Mesothelial cell of epicardium (in vitro differentiated cells): ENCODE data around the gene NRP1. TPM values are rescaled to one million over a fixed set of nuclear protein-coding genes. Genes with fewer than 3 reads are reported as not detected.
A peak's percentile ranks its signal among the peaks of the same experiment; 100 is the strongest.

Experiments used
- DNase-seq, 2 experiments: peaks; one replicate each; pipeline ENCODE4 v3.0.0; 2021; ENCODE audit warnings: low spot score in 2 of 2; ENCODE audit not compliant: unreplicated experiment in 2 of 2
- H3K27ac Mint-ChIP-seq: 2 replicates; pipeline ENCODE4 v1.8.0; 2021; ENCODE audit warnings: mixed read lengths
- H3K27me3 Mint-ChIP-seq: 2 replicates; pipeline ENCODE4 v1.8.0; 2021; ENCODE audit warnings: low read depth, mixed read lengths
- H3K36me3 Mint-ChIP-seq: 2 replicates; pipeline ENCODE4 v1.8.0; 2021; ENCODE audit warnings: mixed read lengths
- H3K4me1 Mint-ChIP-seq: 2 replicates; pipeline ENCODE4 v1.8.0; 2021; ENCODE audit warnings: mixed read lengths
- H3K4me3 Mint-ChIP-seq: 2 replicates; pipeline ENCODE4 v1.8.0; 2021; ENCODE audit warnings: mild to moderate bottlenecking, moderate library complexity, mixed read lengths
- H3K9me3 Mint-ChIP-seq: 2 replicates; pipeline ENCODE4 v1.8.0; 2021; ENCODE audit warnings: mixed read lengths
- total RNA-seq: library from RNA; stranded (reverse); gene quantifications from 3 replicates; pipeline ENCODE4 v1.2.1, GENCODE V29; 2021
- TF ChIP-seq, protein P1 (sequence below): fragments of 200-600 bp; sonication (generic); IDR thresholded peaks from one replicate; pipeline ENCODE4 v1.5.0; 2021; ENCODE audit warnings: antibody characterized with exemption; ENCODE audit not compliant: unreplicated experiment

The NRP1 gene
- total RNA-seq, 1 donor from 2014 or later: 47.7 TPM

DNA sequence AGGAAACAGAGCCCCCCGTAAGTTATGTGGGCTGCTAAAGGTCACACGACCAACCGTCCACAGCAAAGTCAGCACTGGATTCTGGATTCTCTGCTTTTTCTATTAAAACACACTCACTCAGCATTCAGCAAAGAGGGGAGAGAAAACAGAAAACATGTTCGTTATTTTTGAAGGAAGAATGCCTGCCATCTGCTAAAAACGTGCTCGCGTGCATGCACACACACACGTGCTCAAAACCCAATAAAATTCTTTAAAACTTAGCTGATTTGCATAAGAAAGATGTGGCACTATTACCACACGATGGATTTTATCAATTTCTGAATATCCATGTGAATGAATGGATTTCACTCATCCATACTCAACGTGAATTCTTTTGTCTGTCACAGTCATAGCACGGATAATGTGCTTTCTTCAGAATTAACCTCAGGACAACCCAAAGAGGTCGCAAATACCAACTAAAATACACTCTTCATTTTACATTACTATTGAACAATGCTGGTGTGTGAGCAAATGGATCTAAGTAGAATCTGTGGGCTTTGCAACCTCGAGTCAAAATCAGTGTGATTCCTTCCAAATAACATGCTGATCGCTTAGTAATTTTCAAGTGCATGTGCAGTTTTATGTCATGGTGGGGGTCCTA, 40.8 kb downstream of the NRP1 start:
- no peak overlapping the region for H3K4me3 Mint-ChIP-seq
- peaks cover 40% of the 10 kb centered on the region for H3K4me1 Mint-ChIP-seq
- H3K36me3 Mint-ChIP-seq: no peaks in the 10 kb centered on the region
- no peaks in the 10 kb centered on the region for H3K9me3 Mint-ChIP-seq
- DNase-seq: no peak
- TF ChIP-seq, protein P1, sequence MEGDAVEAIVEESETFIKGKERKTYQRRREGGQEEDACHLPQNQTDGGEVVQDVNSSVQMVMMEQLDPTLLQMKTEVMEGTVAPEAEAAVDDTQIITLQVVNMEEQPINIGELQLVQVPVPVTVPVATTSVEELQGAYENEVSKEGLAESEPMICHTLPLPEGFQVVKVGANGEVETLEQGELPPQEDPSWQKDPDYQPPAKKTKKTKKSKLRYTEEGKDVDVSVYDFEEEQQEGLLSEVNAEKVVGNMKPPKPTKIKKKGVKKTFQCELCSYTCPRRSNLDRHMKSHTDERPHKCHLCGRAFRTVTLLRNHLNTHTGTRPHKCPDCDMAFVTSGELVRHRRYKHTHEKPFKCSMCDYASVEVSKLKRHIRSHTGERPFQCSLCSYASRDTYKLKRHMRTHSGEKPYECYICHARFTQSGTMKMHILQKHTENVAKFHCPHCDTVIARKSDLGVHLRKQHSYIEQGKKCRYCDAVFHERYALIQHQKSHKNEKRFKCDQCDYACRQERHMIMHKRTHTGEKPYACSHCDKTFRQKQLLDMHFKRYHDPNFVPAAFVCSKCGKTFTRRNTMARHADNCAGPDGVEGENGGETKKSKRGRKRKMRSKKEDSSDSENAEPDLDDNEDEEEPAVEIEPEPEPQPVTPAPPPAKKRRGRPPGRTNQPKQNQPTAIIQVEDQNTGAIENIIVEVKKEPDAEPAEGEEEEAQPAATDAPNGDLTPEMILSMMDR: no peak
- no peak overlapping the region for H3K27ac Mint-ChIP-seq
- no peaks in the 10 kb centered on the region for H3K27me3 Mint-ChIP-seq

DNA sequence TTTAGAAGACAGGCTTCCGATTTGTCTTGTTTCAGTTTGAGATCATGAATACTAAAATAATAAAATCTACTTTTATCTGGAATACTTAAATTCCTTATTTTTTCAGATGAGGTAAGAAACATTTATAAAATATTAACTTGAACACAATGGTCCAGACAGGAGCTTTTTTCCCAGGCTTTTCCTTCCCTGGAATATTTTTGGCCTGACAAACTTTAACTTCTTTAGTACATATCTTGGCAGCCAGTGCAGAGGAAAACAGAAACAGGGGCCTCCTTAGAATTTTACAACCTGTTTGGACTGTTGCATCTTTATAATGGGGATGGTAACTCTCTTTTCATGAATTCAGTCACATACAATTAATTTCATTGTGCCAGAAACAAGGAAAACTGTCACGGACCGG, 41.4 kb downstream of the NRP1 start:
- no peaks in the 10 kb centered on the region for H3K36me3 Mint-ChIP-seq
- no peak for DNase-seq
- H3K9me3 Mint-ChIP-seq: no peaks in the 10 kb centered on the region
- H3K27ac Mint-ChIP-seq: no peak overlapping the region
- peaks cover 34% of the 10 kb centered on the region for H3K4me1 Mint-ChIP-seq
- TF ChIP-seq, protein P1: no peak
- H3K27me3 Mint-ChIP-seq: no peaks in the 10 kb centered on the region
- H3K4me3 Mint-ChIP-seq: no peak overlapping the region

DNA sequence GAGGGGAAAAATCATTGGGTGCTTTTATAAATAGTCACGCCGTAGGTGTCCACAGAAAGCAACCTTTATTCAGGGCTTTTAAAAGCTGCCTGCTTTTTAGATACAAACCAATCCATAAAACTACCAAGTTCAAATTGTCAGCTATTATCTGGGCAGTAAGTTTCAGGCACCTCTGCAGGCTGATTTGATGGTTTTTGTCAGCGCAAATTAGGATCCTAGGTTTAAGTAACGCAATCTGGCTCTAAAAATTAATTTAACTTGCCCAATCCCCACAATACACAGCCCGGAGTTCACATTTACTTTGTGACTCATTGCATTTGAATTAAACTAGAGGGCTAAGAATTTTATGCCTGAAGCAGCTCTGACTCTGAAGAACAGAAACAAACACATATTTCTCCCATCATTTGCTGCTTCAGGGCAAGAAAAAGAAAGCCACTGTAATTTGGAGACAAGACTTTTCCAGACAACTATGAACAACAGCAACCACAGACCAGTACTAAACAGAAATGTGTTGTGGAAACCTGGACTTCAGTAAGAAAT, 43.3 kb downstream of the NRP1 start:
- peak overlapping the region; percentile 39 for H3K27ac Mint-ChIP-seq
- H3K4me3 Mint-ChIP-seq: no peak overlapping the region
- peaks cover 33% of the 10 kb centered on the region for H3K4me1 Mint-ChIP-seq
- no peaks in the 10 kb centered on the region for H3K9me3 Mint-ChIP-seq
- H3K36me3 Mint-ChIP-seq: no peaks in the 10 kb centered on the region
- no peaks in the 10 kb centered on the region for H3K27me3 Mint-ChIP-seq
- DNase-seq: no peak
- TF ChIP-seq, protein P1: no peak

DNA sequence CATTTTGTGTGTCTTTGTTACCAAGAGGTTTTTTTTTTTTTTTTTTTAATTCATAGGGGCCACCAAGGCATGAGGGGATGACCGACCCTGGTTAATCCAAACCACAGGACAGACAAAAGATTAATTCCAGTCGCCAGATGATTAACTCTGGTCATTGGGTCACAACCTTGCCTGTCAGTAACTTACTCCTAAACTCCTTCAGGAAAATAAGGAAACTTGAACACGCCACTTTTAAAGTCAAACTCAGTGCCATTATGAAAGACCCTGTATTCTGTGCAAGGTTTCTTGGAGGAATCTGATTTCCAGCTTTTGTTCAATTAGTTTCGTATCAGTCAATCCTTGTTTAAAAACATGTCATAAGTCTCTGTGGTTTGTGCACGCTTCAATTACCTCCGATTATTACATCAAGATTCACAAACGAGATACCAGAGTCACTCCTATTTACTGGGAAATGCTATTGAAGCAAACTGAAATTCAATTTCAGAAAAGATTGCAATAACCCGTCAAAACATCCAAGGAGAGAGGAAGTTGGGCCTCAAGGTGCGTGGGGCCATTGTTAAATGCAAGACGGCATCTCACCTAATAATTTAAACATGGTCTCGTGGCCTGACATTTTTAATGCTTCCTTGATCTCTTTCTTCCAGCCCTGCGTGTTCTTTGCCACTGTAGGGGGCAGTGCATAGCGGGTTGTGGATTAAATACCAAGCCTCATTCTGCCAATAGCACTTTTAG, 44.0 kb downstream of the NRP1 start:
- Mint-ChIP-seq H3K27me3 (no peaks in the 10 kb centered on the region), H3K27ac (peak overlapping the region; percentile 39), H3K9me3 (no peaks in the 10 kb centered on the region), H3K4me1 (peaks cover 36% of the 10 kb centered on the region), H3K4me3 (no peak overlapping the region), H3K36me3 (peaks cover 3% of the 10 kb centered on the region)
- no peak for DNase-seq
- TF ChIP-seq, protein P1: no peak

DNA sequence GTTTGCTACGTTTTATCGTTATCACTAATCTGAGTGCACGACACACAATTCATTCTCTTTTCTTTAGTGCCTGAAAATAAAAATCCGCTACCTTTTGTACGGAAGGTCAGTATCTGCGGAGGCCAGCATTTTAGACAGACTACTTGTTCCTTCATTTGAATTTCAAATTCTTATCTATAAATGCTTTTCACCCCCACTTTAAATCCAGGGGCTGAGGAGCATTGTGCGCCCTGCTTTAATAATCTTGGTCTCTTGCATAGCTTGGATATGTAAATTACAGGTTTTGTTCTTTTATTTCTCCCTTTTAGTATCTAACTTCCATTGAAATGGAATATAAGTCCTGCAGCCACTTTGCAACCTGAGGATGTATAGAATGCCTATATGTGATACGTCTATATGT, 44.7 kb downstream of the NRP1 start:
- Mint-ChIP-seq H3K4me3 (no peak overlapping the region), H3K9me3 (no peaks in the 10 kb centered on the region), H3K27me3 (no peaks in the 10 kb centered on the region), H3K27ac (no peak overlapping the region), H3K4me1 (peaks cover 36% of the 10 kb centered on the region), H3K36me3 (peaks cover 3% of the 10 kb centered on the region)
- DNase-seq: no peak
- TF ChIP-seq, protein P1: no peak
